CD14-positive monocyte (primary cell): ENCODE data around the gene FAM131B. TPM values are rescaled to one million over a fixed set of nuclear protein-coding genes. Genes with fewer than 3 reads are reported as not detected.

Source experiments
- DNase-seq, 3 donors: peaks; one replicate each; pipeline ENCODE4 v3.0.0-alpha.2; 2011 to 2022
- H2AFZ ChIP-seq: 2 replicates; pipeline ENCODE4 v1.6.0; 2012; ENCODE audit warnings: mild to moderate bottlenecking, low read depth, low read length, inconsistent platforms; ENCODE audit not compliant: insufficient read depth, poor library complexity, severe bottlenecking
- H3K27ac ChIP-seq, 2 donors: 1 replicate in 1 of 2; 2 replicates in 1 of 2; pipeline ENCODE4 v1.5.1; 2012 to 2013; ENCODE audit warnings: low read length in 2 of 2, control low read depth in 1 of 2, inconsistent platforms in 1 of 2, low read depth in 1 of 2, mild to moderate bottlenecking in 1 of 2
- H3K27me3 ChIP-seq, 2 donors: one replicate each; pipeline versions ENCODE4 v1.6.0 to v1.6.1; 2011 to 2013; ENCODE audit warnings: low read length in 2 of 2; ENCODE audit not compliant: control insufficient read depth in 2 of 2, insufficient read depth in 2 of 2
- H3K36me3 ChIP-seq, 2 donors: replicated peaks in 1 of 2; 1 replicate in 1 of 2; 2 replicates in 1 of 2; pipeline versions ENCODE4 v1.5.1 to v1.6.1; 2012 to 2013; ENCODE audit warnings: low read length in 2 of 2, control low read depth in 1 of 2, inconsistent platforms in 1 of 2, mild to moderate bottlenecking in 1 of 2; ENCODE audit not compliant: insufficient read depth in 2 of 2, control insufficient read depth in 1 of 2
- H3K4me1 ChIP-seq, 2 donors: 1 replicate in 1 of 2; 2 replicates in 1 of 2; pipeline versions ENCODE4 v1.5.1 to v1.6.1; 2012 to 2013; ENCODE audit warnings: low read length in 2 of 2, control low read depth in 1 of 2, inconsistent platforms in 1 of 2, mild to moderate bottlenecking in 1 of 2, moderate library complexity in 1 of 2; ENCODE audit not compliant: insufficient read depth in 2 of 2, control insufficient read depth in 1 of 2
- H3K4me2 ChIP-seq: replicated peaks from 2 replicates; pipeline ENCODE3; 2012; ENCODE audit warnings: low read length, moderate library complexity, mild to moderate bottlenecking; ENCODE audit not compliant: poor library complexity, severe bottlenecking; ENCODE audit errors: extremely low read depth
- H3K4me3 ChIP-seq, 3 experiments: fragments of 200-600 bp in 1 of 3; sonication (generic) in 1 of 3; replicated peaks in 1 of 3; 1 replicate in 2 of 3; 2 replicates in 1 of 3; pipeline ENCODE4 v1.5.1; 2011 to 2013; ENCODE audit warnings: low read length in 3 of 3, mild to moderate bottlenecking in 3 of 3, control low read depth in 2 of 3, low read depth in 2 of 3, inconsistent platforms in 1 of 3, moderate library complexity in 1 of 3
- H3K79me2 ChIP-seq: 2 replicates; pipeline ENCODE4 v1.6.0; 2012; ENCODE audit warnings: mild to moderate bottlenecking, control low read depth, inconsistent platforms, low read length, moderate library complexity; ENCODE audit not compliant: insufficient read depth
- H3K9ac ChIP-seq: 2 replicates; pipeline ENCODE4 v1.6.0; 2017; ENCODE audit warnings: low read length, mild to moderate bottlenecking; ENCODE audit not compliant: insufficient read depth, poor library complexity, severe bottlenecking
- H3K9me3 ChIP-seq, 2 donors: replicated peaks in 1 of 2; 1 replicate in 1 of 2; 2 replicates in 1 of 2; pipeline versions ENCODE4 v1.5.1 to v1.6.1; 2012 to 2013; ENCODE audit warnings: low read length in 2 of 2, control low read depth in 1 of 2; ENCODE audit not compliant: control insufficient read depth in 1 of 2, insufficient read depth in 1 of 2
- H4K20me1 ChIP-seq: 2 replicates; pipeline ENCODE4 v1.6.0; 2012; ENCODE audit warnings: mild to moderate bottlenecking, low read length, control low read depth, moderate library complexity; ENCODE audit not compliant: insufficient read depth
- H3K27ac Mint-ChIP-seq, 7 donors: one replicate each; pipeline ENCODE4 v1.8.0; 2020; ENCODE audit warnings: mild to moderate bottlenecking in 7 of 7, mixed read lengths in 7 of 7, moderate library complexity in 6 of 7, inconsistent platforms in 2 of 7
- H3K27me3 Mint-ChIP-seq, 3 donors: one replicate each; pipeline ENCODE4 v1.8.0; 2021 to 2022; ENCODE audit warnings: low read depth in 3 of 3, mild to moderate bottlenecking in 3 of 3, mixed read lengths in 3 of 3, moderate library complexity in 3 of 3, inconsistent platforms in 1 of 3
- H3K36me3 Mint-ChIP-seq, 2 donors: one replicate each; pipeline ENCODE4 v1.8.0; 2020; ENCODE audit warnings: mixed read lengths in 2 of 2, inconsistent platforms in 1 of 2, mild to moderate bottlenecking in 1 of 2
- H3K4me1 Mint-ChIP-seq: one replicate; pipeline ENCODE4 v1.8.0; 2020; ENCODE audit warnings: mild to moderate bottlenecking, mixed read lengths
- H3K4me3 Mint-ChIP-seq, 2 donors: one replicate each; pipeline ENCODE4 v1.8.0; 2020; ENCODE audit warnings: mild to moderate bottlenecking in 2 of 2, mixed read lengths in 2 of 2, moderate library complexity in 1 of 2
- H3K9me3 Mint-ChIP-seq, 7 donors: one replicate each; pipeline ENCODE4 v1.8.0; 2020 to 2022; ENCODE audit warnings: mixed read lengths in 7 of 7, mild to moderate bottlenecking in 6 of 7, moderate library complexity in 6 of 7, inconsistent platforms in 2 of 7
- WGBS: methylation state at CpG from one replicate; pipeline ENCODE4 v1.1.5; 2013; ENCODE audit warnings: missing lambda C conversion rate; ENCODE audit not compliant: insufficient coverage; 5-methylcytosine and 5-hydroxymethylcytosine counted together
- intact Hi-C, 2 donors: fragments of 100-400 bp; cut with micrococcal nuclease; formaldehyde crosslinking; loops; one replicate each; pipeline versions ENCODE4 v1.15.0 to v1.15.1; 2023
- polyA plus RNA-seq, 3 donors: library from polyadenylated mRNA; depleted of rRNA in 1 of 3; unstranded in 2 of 3; stranded (reverse) in 1 of 3; fragments of 300-500 nt in 2 of 3; fragments of >200 nt in 1 of 3; fragmentation: Illumina TruSeq in 2 of 3; gene quantifications; 1 replicate in 2 of 3; 2 replicates in 1 of 3; pipeline ENCODE4 v1.2.3, GENCODE V29; 2012 to 2021
- TF ChIP-seq, protein P1 (sequence below): fragments of 200-600 bp; IDR thresholded peaks from one replicate; pipeline ENCODE4 v1.8.0; 2022; ENCODE audit warnings: antibody characterized with exemption, mild to moderate bottlenecking

Gene FAM131B
- polyA plus RNA-seq, 3 donors, result 0.69 to 0.72 TPM; not detected in 1

DNA sequence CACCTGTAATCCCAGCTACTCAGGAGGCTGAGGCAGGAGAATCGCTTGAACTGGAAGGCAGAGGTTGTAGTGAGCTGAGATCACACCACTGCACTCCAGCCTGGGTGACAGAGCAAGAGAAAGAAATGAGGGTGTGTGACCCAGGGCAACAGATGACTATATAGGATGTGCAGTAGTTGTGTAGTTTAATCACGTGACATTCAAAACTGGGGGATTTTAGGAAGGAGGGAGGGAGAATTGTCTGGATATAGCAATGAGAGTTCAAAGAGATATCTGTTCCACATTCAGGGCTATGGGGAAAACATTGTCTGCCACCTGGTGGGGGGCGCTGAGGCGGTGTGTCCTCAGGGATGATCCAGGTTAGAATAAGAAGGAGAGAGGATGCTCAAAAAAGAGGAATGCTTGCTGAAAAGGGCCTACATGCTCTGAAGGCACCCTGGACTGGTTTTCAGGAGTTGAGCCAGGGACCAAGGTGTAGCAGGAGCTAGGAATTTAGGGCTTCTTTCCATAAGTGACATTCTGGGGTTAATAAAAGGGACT lies 10.8 kb upstream of the FAM131B start:
- Histone ChIP-seq H3K9ac (no peak overlapping the region), H3K79me2 (peaks cover 24% of the 10 kb centered on the region), H3K4me2 (no peak overlapping the region), H2AFZ (no peak overlapping the region), H3K27ac (peak overlapping the region in 1 of 2 donors; percentile 99), H4K20me1 (no peaks in the 10 kb centered on the region), H3K27me3 (no peaks in the 10 kb centered on the region), H3K36me3 (no peaks in the 10 kb centered on the region), H3K4me1 (peaks cover 69 to 71% of the 10 kb centered on the region in 2 donors), H3K9me3 (no peaks in the 10 kb centered on the region), H3K4me3 (no peak overlapping the region)
- Mint-ChIP-seq H3K36me3 (peaks cover 0 to 3% of the 10 kb centered on the region in 2 donors), H3K4me3 (no peak overlapping the region), H3K27me3 (peaks cover 0 to 6% (median 0%) of the 10 kb centered on the region in 3 donors), H3K27ac (peak overlapping the region; percentile 7 to 97 (median 66)), H3K4me1 (peaks cover 69% of the 10 kb centered on the region), H3K9me3 (peaks cover 0 to 2% (median 0%) of the 10 kb centered on the region in 7 donors)
- 73% methylated on average over 4 of the region's 4 CpGs for WGBS
- DNase-seq, result no peak
- intact Hi-C loops, result loop anchor here in 1 of 2 donors (10.0 kb wide), 1 partner anchor 89 kb away; the partner anchor contains the start of genes CASP2 and TMEM139
- TF ChIP-seq, protein P1, sequence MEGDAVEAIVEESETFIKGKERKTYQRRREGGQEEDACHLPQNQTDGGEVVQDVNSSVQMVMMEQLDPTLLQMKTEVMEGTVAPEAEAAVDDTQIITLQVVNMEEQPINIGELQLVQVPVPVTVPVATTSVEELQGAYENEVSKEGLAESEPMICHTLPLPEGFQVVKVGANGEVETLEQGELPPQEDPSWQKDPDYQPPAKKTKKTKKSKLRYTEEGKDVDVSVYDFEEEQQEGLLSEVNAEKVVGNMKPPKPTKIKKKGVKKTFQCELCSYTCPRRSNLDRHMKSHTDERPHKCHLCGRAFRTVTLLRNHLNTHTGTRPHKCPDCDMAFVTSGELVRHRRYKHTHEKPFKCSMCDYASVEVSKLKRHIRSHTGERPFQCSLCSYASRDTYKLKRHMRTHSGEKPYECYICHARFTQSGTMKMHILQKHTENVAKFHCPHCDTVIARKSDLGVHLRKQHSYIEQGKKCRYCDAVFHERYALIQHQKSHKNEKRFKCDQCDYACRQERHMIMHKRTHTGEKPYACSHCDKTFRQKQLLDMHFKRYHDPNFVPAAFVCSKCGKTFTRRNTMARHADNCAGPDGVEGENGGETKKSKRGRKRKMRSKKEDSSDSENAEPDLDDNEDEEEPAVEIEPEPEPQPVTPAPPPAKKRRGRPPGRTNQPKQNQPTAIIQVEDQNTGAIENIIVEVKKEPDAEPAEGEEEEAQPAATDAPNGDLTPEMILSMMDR, result no peak

- peak overlapping the region in 1 of 2 donors; percentile 48 for H3K4me3 Mint-ChIP-seq
- H3K27me3 Mint-ChIP-seq, result peaks cover 0 to 6% (median 0%) of the 10 kb centered on the region in 3 donors
- Histone ChIP-seq H3K27ac (peak overlapping the region; percentile 36 to 66), H3K36me3 (no peaks in the 10 kb centered on the region), H3K4me1 (peaks cover 56 to 58% of the 10 kb centered on the region in 2 donors), H3K4me3 (peak overlapping the region in 1 of 3 experiments; percentile 18), H3K9me3 (no peaks in the 10 kb centered on the region), H4K20me1 (no peaks in the 10 kb centered on the region), H3K4me2 (peak overlapping the region; percentile 27), H3K79me2 (peaks cover 12% of the 10 kb centered on the region), H3K27me3 (no peaks in the 10 kb centered on the region), H3K9ac (no peak overlapping the region), H2AFZ (no peak overlapping the region)
- intact Hi-C loops, result loop anchor here in 1 of 2 donors (10.0 kb wide), 1 partner anchor 87 kb away; the partner anchor contains the start of genes CASP2 and TMEM139
- peaks cover 0 to 2% (median 0%) of the 10 kb centered on the region in 7 donors for H3K9me3 Mint-ChIP-seq
- TF ChIP-seq, protein P1, result peak; percentile 9
- DNase-seq, result peak; percentile 77 to 87 (median 82)
- H3K4me1 Mint-ChIP-seq, result peaks cover 56% of the 10 kb centered on the region
- H3K36me3 Mint-ChIP-seq, result peaks cover 0 to 3% of the 10 kb centered on the region in 2 donors
- WGBS, result 0% methylated on average over 4 of the region's 4 CpGs
- H3K27ac Mint-ChIP-seq, result peak overlapping the region; percentile 77 to 92 (median 83)
Observed at GRCh38 chr7:143372070-143372469, 9.6 kb upstream of the FAM131B start.
